WTC11 (cell line): ENCODE measurements around the gene KRTAP10-7. TPM values are rescaled to one million over a fixed set of nuclear protein-coding genes. Genes with fewer than 3 reads are reported as not detected.
"Not testable (repeated sequence)": the region's sequence is repeated elsewhere in the genome, so short reads cannot be mapped to it uniquely, and the experiment has no call there.

Experiments
- ATAC-seq: fragments of 200-7000 bp; cut with Tn5 transposase; 2 replicates; pipeline ENCODE4 v1.10.0; 2021; ENCODE audit warnings: mild to moderate bottlenecking, moderate library complexity
- Bru-seq: library from RNA; stranded (reverse); fragments of 400-500 nt; gene quantifications from one replicate; lab custom pipeline; 2021; lab: Mats Ljungman, UMichigan
- CTCF ChIA-PET: fragments of 300-600 bp; sonication (Branson Sonifier 250); formaldehyde crosslinking; loops from one replicate; lab custom pipeline; 2021; ENCODE audit warnings: antibody characterized with exemption; lab: Charles Lee
- POLR2A ChIA-PET: fragments of 350-600 bp; sonication (Branson Sonifier 250); formaldehyde crosslinking; loops from one replicate; lab custom pipeline; 2021; ENCODE audit warnings: antibody characterized with exemption; lab: Charles Lee
- DNase-seq: peaks from one replicate; pipeline ENCODE4 v3.0.0; 2021; ENCODE audit warnings: low spot score
- H3K27ac Mint-ChIP-seq: 2 replicates; pipeline ENCODE4 v1.8.0; 2021; ENCODE audit warnings: mixed read lengths
- H3K27me3 Mint-ChIP-seq: 2 replicates; pipeline ENCODE4 v1.8.0; 2021; ENCODE audit warnings: low read depth, mild to moderate bottlenecking, moderate library complexity, mixed read lengths
- H3K36me3 Mint-ChIP-seq: 2 replicates; pipeline ENCODE4 v1.8.0; 2021; ENCODE audit warnings: mixed read lengths
- H3K4me1 Mint-ChIP-seq: 2 replicates; pipeline ENCODE4 v1.8.0; 2022; ENCODE audit warnings: mixed read lengths
- H3K4me3 Mint-ChIP-seq: 2 replicates; pipeline ENCODE4 v1.8.0; 2021; ENCODE audit warnings: mild to moderate bottlenecking, moderate library complexity, mixed read lengths
- H3K9me3 Mint-ChIP-seq: 2 replicates; pipeline ENCODE4 v1.8.0; 2021; ENCODE audit warnings: mixed read lengths
- CREM ChIP-seq: sonication (generic); formaldehyde crosslinking; IDR thresholded peaks from 2 replicates; pipeline ENCODE4 v1.8.1; 2022; ENCODE audit warnings: mild to moderate bottlenecking, missing genetic modification reagents, moderate library complexity
- E2F4 ChIP-seq: sonication (generic); formaldehyde crosslinking; IDR thresholded peaks from 2 replicates; pipeline ENCODE4 v1.8.1; 2022; ENCODE audit warnings: low read depth, mild to moderate bottlenecking, moderate library complexity, missing genetic modification reagents, borderline replicate concordance
- EMX1 ChIP-seq: fragments of 250-450 bp; sonication (Bioruptor Pico); IDR thresholded peaks from 2 replicates; pipeline ENCODE4 v1.8.0; 2021; ENCODE audit warnings: mild to moderate bottlenecking
- HMGXB4 ChIP-seq: sonication (generic); formaldehyde crosslinking; IDR thresholded peaks from 2 replicates; pipeline ENCODE4 v1.8.1; 2023; ENCODE audit warnings: mild to moderate bottlenecking, moderate library complexity, missing genetic modification reagents
- JAZF1 ChIP-seq: fragments of 250-450 bp; sonication (Bioruptor Pico); IDR thresholded peaks from 2 replicates; pipeline ENCODE4 v1.9.0; 2021; ENCODE audit warnings: moderate library complexity, mild to moderate bottlenecking, inconsistent platforms
- NFATC4 ChIP-seq: fragments of 250-450 bp; sonication (Bioruptor Pico); IDR thresholded peaks from 2 replicates; pipeline ENCODE4 v1.9.0; 2021; ENCODE audit warnings: mild to moderate bottlenecking
- NR3C1 ChIP-seq: sonication (generic); formaldehyde crosslinking; conservative IDR thresholded peaks from 2 replicates; pipeline ENCODE4 v1.8.1; 2023; ENCODE audit warnings: low read depth, mild to moderate bottlenecking, missing genetic modification reagents
- OVOL2 ChIP-seq: fragments of 250-450 bp; sonication (Bioruptor Pico); IDR thresholded peaks from 2 replicates; pipeline ENCODE4 v1.9.0; 2021; ENCODE audit warnings: mild to moderate bottlenecking, borderline replicate concordance
- ZNF121 ChIP-seq: sonication (generic); formaldehyde crosslinking; IDR thresholded peaks from 2 replicates; pipeline ENCODE4 v1.8.0; 2023; ENCODE audit warnings: missing genetic modification reagents
- ZNF416 ChIP-seq: fragments of 250-450 bp; sonication (Bioruptor Pico); IDR thresholded peaks from 2 replicates; pipeline ENCODE4 v1.9.0; 2021; ENCODE audit warnings: mild to moderate bottlenecking, inconsistent platforms
- long read RNA-seq, 3 experiments: library from RNA in 1 of 3; library from capped mRNA in 1 of 3; library from polyadenylated mRNA in 1 of 3; unstranded in 2 of 3; stranded (forward) in 1 of 3; transcript quantifications; one replicate each; pipeline ENCODE4 v2.0.0, GENCODE V29; 2021
- total RNA-seq: library from RNA; stranded (reverse); gene quantifications from 3 replicates; pipeline ENCODE4 v1.2.3, GENCODE V29; 2021
- TF ChIP-seq, protein P1 (sequence below): sonication (generic); formaldehyde crosslinking; IDR thresholded peaks from 2 replicates; pipeline ENCODE4 v1.8.1; 2022; ENCODE audit warnings: low read depth, missing genetic modification reagents, borderline replicate concordance

KRTAP10-7 gene, protein sequence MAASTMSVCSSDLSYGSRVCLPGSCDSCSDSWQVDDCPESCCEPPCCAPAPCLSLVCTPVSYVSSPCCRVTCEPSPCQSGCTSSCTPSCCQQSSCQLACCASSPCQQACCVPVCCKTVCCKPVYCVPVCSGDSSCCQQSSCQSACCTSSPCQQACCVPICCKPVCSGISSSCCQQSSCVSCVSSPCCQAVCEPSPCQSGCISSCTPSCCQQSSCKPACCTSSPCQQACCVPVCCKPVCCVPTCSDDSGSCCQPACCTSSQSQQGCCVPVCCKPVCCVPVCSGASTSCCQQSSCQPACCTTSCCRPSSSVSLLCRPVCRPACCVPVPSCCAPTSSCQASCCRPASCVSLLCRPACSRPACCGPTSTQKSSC
- total RNA-seq = not detected in 3 replicates
- Bru-seq, nascent RNA = not detected
- long read RNA-seq, experiment 1 = 0 reads
- long read RNA-seq, experiment 2 = 0 reads
- long read RNA-seq, experiment 3 = 0 reads

DNA sequence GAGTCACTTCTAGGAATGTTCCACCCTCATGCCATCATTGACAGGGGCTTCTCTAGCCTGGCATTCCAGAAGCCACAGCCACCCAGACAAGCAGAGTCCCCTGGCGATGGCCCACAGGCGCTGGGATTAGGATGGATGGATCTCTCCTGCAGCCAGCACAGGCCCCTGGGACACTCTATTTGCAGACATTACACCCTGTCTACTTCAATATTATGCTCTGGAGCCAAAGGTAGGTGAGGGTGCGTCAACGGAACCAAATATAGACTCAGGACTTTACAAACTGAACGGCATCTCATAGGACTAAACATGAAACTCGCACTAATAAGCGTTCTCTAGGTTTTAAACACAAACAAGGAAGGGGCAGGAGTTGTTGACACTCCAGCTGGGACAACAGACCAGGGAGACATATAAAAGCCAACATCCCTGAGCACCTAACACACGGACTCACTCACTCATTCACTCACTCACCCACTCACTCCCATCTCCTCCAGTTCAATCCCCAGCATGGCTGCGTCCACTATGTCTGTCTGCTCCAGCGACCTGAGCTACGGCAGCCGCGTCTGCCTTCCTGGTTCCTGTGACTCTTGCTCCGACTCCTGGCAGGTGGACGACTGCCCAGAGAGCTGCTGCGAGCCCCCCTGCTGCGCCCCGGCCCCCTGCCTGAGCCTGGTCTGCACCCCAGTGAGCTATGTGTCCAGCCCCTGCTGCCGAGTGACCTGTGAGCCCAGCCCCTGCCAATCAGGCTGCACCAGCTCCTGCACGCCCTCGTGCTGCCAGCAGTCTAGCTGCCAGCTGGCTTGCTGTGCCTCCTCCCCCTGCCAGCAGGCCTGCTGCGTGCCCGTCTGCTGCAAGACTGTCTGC lies at the start of gene KRTAP10-7:
KRTAP10-7 (plus strand) TSS at position 480 of the 861 bp plus-strand sequence; CDS start at position 505, 25 bp downstream.
- DNase-seq, POLR2A ChIA-PET, ATAC-seq, H3K4me3 Mint-ChIP-seq, H3K36me3 Mint-ChIP-seq, H3K27me3 Mint-ChIP-seq: not testable (repeated sequence)
- Mint-ChIP-seq H3K27ac (peak within 1 kb of the TSS; percentile 17; the same call in 1 of the 2 replicates), H3K4me1 (peaks cover 33% of the 10 kb centered on the region), H3K9me3 (peaks cover 15% of the 10 kb centered on the region)
- CTCF ChIA-PET = interaction anchor here (1.1 kb wide), 1 partner anchor 200 kb away, joined by 3 read pairs; no protein-coding TSS in a partner anchor

DNA sequence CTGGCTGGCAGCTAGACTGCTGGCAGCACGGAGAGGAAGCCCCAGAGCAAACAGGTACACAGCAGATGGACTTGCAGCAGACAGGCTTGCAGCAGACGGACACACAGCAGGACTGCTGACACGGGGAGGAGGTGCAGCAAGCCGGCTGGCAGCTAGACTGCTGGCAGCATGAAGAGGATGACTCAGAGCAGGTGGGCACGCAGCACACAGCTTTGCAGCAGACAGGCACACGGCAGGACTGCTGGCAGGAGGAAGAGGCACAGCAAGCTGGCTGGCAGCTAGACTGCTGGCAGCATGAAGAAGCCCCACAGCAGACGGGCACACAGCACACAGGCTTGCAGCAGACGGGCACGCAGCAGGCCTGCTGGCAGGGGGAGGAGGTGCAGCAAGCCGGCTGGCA lies 49.6 kb upstream of the KRTAP10-7 start:
- ChIA-PET POLR2A (interaction anchor here (0.6 kb wide), 1 partner anchor 142 kb away, joined by 3 read pairs; no protein-coding TSS in a partner anchor), CTCF (interaction anchor here (1.3 to 1.7 kb wide), 2 partner anchors 40 to 198 kb away, joined by 6 read pairs; no protein-coding TSS in a partner anchor)
- H3K36me3 Mint-ChIP-seq = peaks cover 8% of the 10 kb centered on the region
- DNase-seq (no peak), ATAC-seq (no peak)
- H3K27ac Mint-ChIP-seq = no peak overlapping the region
- no peak for TF ChIP-seq NFATC4
- no peak for TF ChIP-seq NR3C1 (CRISPR knock-in tag)
- no peak for TF ChIP-seq HMGXB4 (CRISPR knock-in tag)
- TF ChIP-seq, protein P1, sequence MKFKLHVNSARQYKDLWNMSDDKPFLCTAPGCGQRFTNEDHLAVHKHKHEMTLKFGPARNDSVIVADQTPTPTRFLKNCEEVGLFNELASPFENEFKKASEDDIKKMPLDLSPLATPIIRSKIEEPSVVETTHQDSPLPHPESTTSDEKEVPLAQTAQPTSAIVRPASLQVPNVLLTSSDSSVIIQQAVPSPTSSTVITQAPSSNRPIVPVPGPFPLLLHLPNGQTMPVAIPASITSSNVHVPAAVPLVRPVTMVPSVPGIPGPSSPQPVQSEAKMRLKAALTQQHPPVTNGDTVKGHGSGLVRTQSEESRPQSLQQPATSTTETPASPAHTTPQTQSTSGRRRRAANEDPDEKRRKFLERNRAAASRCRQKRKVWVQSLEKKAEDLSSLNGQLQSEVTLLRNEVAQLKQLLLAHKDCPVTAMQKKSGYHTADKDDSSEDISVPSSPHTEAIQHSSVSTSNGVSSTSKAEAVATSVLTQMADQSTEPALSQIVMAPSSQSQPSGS (CRISPR knock-in tag) = no peak
- no peak for TF ChIP-seq ZNF121 (CRISPR knock-in tag)
- no peak for TF ChIP-seq EMX1 (CRISPR knock-in tag)
- no peak for TF ChIP-seq JAZF1 (CRISPR knock-in tag)
- no peak for TF ChIP-seq OVOL2
- TF ChIP-seq ZNF416 (CRISPR knock-in tag) = no peak
- no peak for TF ChIP-seq CREM (CRISPR knock-in tag)
- peaks cover 5% of the 10 kb centered on the region; the same call in 1 of the 2 replicates for H3K27me3 Mint-ChIP-seq
- no peak overlapping the region for H3K4me3 Mint-ChIP-seq
- H3K9me3 Mint-ChIP-seq = peaks cover 15% of the 10 kb centered on the region
- peaks cover 51% of the 10 kb centered on the region for H3K4me1 Mint-ChIP-seq

- DNase-seq (peak; percentile 7), ATAC-seq (no peak)
- H3K36me3 Mint-ChIP-seq = peaks cover 8% of the 10 kb centered on the region
- POLR2A ChIA-PET = no interaction called here
- peaks cover 14% of the 10 kb centered on the region for H3K9me3 Mint-ChIP-seq
- peaks cover 5% of the 10 kb centered on the region; the same call in 1 of the 2 replicates for H3K27me3 Mint-ChIP-seq
- 0 out of 2 replicates have a peak within 1 kb of the TSS, but pooled peaks have one; percentile 25 for H3K27ac Mint-ChIP-seq
- CTCF ChIA-PET = interaction anchor here (1.2 kb wide), 1 partner anchor 135 kb away, joined by 3 read pairs; no protein-coding TSS in a partner anchor
- peaks cover 51% of the 10 kb centered on the region for H3K4me1 Mint-ChIP-seq
- TF ChIP-seq E2F4 (CRISPR knock-in tag) = no peak
- H3K4me3 Mint-ChIP-seq = no peak within 1 kb of the TSS
These were observed 48.9 kb upstream of the KRTAP10-7 start, which contains the start of gene KRTAP10-2 for GRCh38 chr21:44551340-44551961. KRTAP10-2 (minus strand) TSS chr21:44551505; CDS start chr21:44551458, 47 bp downstream.
